Stimulated activated CD4-positive, alpha-beta T cell treated with anti-CD3 and anti-CD28 coated beads, Interleukin-2, amount 100 ng/mL, for 48 hours (primary cell): ENCODE results near the gene NKX6-2.
"Not testable (repeated sequence)": the region's sequence is repeated elsewhere in the genome, so short reads cannot be mapped to it uniquely, and the experiment has no call there.

Experiments used
- DNase-seq, 2 donors: peaks; one replicate each; pipeline ENCODE4 v3.0.0-alpha.2; 2020

The NKX6-2 gene

GRCh38 chr10:132785723-132786475, at the start of gene NKX6-2:
NKX6-2 (minus strand) TSS chr10:132786147; CDS start chr10:132785948, 199 bp downstream.
- DNase-seq: no peak

- DNase-seq: no peak
These were observed 49.2 kb upstream of the NKX6-2 start for GRCh38 chr10:132834891-132835847.

- DNase-seq: no peak
These were observed 48.4 kb upstream of the NKX6-2 start for GRCh38 chr10:132834311-132834761.

GRCh38 chr10:132833421-132834111, 47.6 kb upstream of the NKX6-2 start:
- DNase-seq: no peak

GRCh38 chr10:132832186-132832969, 46.4 kb upstream of the NKX6-2 start:
- no peak for DNase-seq

- no peak for DNase-seq
These were observed 43.5 kb upstream of the NKX6-2 start for GRCh38 chr10:132829403-132829802.

- no peak for DNase-seq
These were observed 42.7 kb upstream of the NKX6-2 start for GRCh38 chr10:132828681-132829080.

GRCh38 chr10:132827861-132828539, 42.1 kb upstream of the NKX6-2 start:
- no peak for DNase-seq

- DNase-seq: no peak
These were observed 41.5 kb upstream of the NKX6-2 start for GRCh38 chr10:132827423-132827789.

- DNase-seq: no peak
These were observed 40.8 kb upstream of the NKX6-2 start for GRCh38 chr10:132826524-132827422.

GRCh38 chr10:132825783-132826523, 40.0 kb upstream of the NKX6-2 start:
- not testable (repeated sequence) for DNase-seq

GRCh38 chr10:132820056-132820455, 34.1 kb upstream of the NKX6-2 start:
- no peak for DNase-seq

GRCh38 chr10:132817701-132818211, 31.8 kb upstream of the NKX6-2 start:
- DNase-seq: no peak

- DNase-seq: no peak
These were observed 30.8 kb upstream of the NKX6-2 start for GRCh38 chr10:132816718-132817117.

- DNase-seq: no peak
These were observed 29.4 kb upstream of the NKX6-2 start for GRCh38 chr10:132815168-132815857.

GRCh38 chr10:132814469-132814856, 28.5 kb upstream of the NKX6-2 start:
- DNase-seq: no peak

- no peak for DNase-seq
These were observed 27.9 kb upstream of the NKX6-2 start for GRCh38 chr10:132813560-132814468.

- DNase-seq: no peak
These were observed 27.1 kb upstream of the NKX6-2 start for GRCh38 chr10:132813001-132813401.
